ENCODE measurements around the gene YIPF6. TPM values are rescaled to one million over a fixed set of nuclear protein-coding genes. Genes with fewer than 3 reads are reported as not detected.

The YIPF6 gene
- total and polyA plus RNA-seq, 9 of the 15 experiments (the other 6 are each of a cell fraction or from before 2014, with no cell fraction given): 7.7 to 44.2 (median 22.4) TPM

DNA sequence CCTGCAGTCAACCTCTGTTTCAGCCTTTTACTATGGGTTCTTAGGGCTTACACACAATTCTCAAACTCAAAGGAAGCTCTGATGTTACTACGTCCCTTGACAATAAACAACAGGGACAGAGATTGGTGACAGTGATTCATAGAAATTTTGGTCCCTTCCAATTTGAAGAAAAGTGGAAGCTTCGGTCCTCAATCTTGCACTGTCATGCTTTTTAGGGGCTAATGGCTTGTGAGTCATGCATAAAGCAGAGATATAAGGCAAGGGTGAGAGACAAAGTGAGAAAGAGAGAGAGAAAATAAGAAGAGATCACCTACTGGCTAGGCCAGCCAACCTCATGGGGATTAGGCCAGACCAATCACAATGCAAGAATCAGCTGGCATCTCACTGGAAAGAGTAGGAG lies 85.4 kb downstream of the YIPF6 start (continued):
- TF ChIP-seq, protein P1, sequence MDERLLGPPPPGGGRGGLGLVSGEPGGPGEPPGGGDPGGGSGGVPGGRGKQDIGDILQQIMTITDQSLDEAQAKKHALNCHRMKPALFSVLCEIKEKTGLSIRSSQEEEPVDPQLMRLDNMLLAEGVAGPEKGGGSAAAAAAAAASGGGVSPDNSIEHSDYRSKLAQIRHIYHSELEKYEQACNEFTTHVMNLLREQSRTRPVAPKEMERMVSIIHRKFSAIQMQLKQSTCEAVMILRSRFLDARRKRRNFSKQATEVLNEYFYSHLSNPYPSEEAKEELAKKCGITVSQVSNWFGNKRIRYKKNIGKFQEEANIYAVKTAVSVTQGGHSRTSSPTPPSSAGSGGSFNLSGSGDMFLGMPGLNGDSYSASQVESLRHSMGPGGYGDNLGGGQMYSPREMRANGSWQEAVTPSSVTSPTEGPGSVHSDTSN (CRISPR knock-in tag; IDR thresholded peaks at IDR 0.05; ENCODE audit: low read depth): no peak
- TF ChIP-seq, protein P1 (tag; conservative IDR thresholded peaks at IDR 0.05; ENCODE audit: low read depth): peak; percentile 74
- TF ChIP-seq ZNF133 (CRISPR knock-in tag; IDR thresholded peaks at IDR 0.05): no peak
- TF ChIP-seq POLR2G (IDR thresholded peaks at IDR 0.05; ENCODE audit: low read depth, low read length): no peak
- no peak for TF ChIP-seq KLF1 (tag; IDR thresholded peaks at IDR 0.05)
- TF ChIP-seq HNRNPH1 (optimal IDR thresholded peaks at IDR 0.05; ENCODE audit: low read depth, low read length): no peak
- no peak for TF ChIP-seq LCOR (CRISPR knock-in tag; IDR thresholded peaks at IDR 0.05)
- no peak for TF ChIP-seq TEAD4 (IDR thresholded peaks at IDR 0.05; ENCODE audit: low read length)
- TF ChIP-seq TEAD4 (CRISPR knock-in tag; IDR thresholded peaks at IDR 0.05; ENCODE audit: borderline replicate concordance): no peak
- TF ChIP-seq, protein P2, sequence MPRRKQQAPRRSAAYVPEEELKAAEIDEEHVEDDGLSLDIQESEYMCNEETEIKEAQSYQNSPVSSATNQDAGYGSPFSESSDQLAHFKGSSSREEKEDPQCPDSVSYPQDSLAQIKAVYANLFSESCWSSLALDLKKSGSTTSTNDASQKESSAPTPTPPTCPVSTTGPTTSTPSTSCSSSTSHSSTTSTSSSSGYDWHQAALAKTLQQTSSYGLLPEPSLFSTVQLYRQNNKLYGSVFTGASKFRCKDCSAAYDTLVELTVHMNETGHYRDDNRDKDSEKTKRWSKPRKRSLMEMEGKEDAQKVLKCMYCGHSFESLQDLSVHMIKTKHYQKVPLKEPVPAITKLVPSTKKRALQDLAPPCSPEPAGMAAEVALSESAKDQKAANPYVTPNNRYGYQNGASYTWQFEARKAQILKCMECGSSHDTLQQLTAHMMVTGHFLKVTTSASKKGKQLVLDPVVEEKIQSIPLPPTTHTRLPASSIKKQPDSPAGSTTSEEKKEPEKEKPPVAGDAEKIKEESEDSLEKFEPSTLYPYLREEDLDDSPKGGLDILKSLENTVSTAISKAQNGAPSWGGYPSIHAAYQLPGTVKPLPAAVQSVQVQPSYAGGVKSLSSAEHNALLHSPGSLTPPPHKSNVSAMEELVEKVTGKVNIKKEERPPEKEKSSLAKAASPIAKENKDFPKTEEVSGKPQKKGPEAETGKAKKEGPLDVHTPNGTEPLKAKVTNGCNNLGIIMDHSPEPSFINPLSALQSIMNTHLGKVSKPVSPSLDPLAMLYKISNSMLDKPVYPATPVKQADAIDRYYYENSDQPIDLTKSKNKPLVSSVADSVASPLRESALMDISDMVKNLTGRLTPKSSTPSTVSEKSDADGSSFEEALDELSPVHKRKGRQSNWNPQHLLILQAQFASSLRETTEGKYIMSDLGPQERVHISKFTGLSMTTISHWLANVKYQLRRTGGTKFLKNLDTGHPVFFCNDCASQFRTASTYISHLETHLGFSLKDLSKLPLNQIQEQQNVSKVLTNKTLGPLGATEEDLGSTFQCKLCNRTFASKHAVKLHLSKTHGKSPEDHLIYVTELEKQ (CRISPR knock-in tag; IDR thresholded peaks at IDR 0.05): no peak
- peak in 1 of 2 experiments; percentile 82; a peak in 2 of 4 replicates for TF ChIP-seq RCOR1 (IDR thresholded peaks at IDR 0.05; ENCODE audit: borderline replicate concordance in 1 of 2, low read depth in 2 of 2, low read length in 2 of 2)
- no peak for TF ChIP-seq HDAC8 (tag; IDR thresholded peaks at IDR 0.05)
- peak; percentile 78 for TF ChIP-seq SMARCE1 (IDR thresholded peaks at IDR 0.05)
- TF ChIP-seq, protein P3, sequence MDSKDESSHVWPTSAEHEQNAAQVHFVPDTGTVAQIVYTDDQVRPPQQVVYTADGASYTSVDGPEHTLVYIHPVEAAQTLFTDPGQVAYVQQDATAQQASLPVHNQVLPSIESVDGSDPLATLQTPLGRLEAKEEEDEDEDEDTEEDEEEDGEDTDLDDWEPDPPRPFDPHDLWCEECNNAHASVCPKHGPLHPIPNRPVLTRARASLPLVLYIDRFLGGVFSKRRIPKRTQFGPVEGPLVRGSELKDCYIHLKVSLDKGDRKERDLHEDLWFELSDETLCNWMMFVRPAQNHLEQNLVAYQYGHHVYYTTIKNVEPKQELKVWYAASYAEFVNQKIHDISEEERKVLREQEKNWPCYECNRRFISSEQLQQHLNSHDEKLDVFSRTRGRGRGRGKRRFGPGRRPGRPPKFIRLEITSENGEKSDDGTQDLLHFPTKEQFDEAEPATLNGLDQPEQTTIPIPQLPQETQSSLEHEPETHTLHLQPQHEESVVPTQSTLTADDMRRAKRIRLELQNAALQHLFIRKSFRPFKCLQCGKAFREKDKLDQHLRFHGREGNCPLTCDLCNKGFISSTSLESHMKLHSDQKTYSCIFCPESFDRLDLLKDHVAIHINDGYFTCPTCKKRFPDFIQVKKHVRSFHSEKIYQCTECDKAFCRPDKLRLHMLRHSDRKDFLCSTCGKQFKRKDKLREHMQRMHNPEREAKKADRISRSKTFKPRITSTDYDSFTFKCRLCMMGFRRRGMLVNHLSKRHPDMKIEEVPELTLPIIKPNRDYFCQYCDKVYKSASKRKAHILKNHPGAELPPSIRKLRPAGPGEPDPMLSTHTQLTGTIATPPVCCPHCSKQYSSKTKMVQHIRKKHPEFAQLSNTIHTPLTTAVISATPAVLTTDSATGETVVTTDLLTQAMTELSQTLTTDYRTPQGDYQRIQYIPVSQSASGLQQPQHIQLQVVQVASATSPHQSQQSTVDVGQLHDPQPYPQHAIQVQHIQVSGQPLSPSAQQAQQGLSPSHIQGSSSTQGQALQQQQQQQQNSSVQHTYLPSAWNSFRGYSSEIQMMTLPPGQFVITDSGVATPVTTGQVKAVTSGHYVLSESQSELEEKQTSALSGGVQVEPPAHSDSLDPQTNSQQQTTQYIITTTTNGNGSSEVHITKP (IDR thresholded peaks at IDR 0.05; ENCODE audit: partially characterized antibody): peak; percentile 93
- TF ChIP-seq ZNF408 (CRISPR knock-in tag; IDR thresholded peaks at IDR 0.05; ENCODE audit: low read depth): no peak
- peak; percentile 58; the same call in 1 of the 2 replicates for TF ChIP-seq JUN (IDR thresholded peaks at IDR 0.05; ENCODE audit: borderline replicate concordance, low read depth, low read length)
- no peak for TF ChIP-seq JUN (CRISPR knock-in tag; IDR thresholded peaks at IDR 0.05; ENCODE audit: borderline replicate concordance)
- peak; percentile 33; the same call in 1 of the 2 replicates for TF ChIP-seq EP300 (IDR thresholded peaks at IDR 0.05; ENCODE audit: low read length)
- TF ChIP-seq FOXJ2 (tag; IDR thresholded peaks at IDR 0.05): no peak
- TF ChIP-seq EWSR1 (IDR thresholded peaks at IDR 0.05; ENCODE audit: borderline replicate concordance, low read depth, partially characterized antibody): no peak
- peak; percentile 97 for TF ChIP-seq ZNF316 (IDR thresholded peaks at IDR 0.05)

Data from K562 (cell line).